HG03575 (cell line): ENCODE results near the gene ATP2A3.

Source experiments
- ATAC-seq: cut with Tn5 transposase; IDR thresholded peaks from one replicate; pipeline ENCODE4 v1.9.1; 2021; ENCODE audit not compliant: unreplicated experiment, insufficient number of reproducible peaks, low FRiP score; ENCODE audit errors: extremely low read depth

Gene ATP2A3

GRCh38 chr17:3977387-3977786 lies 13.2 kb upstream of the ATP2A3 start:
- no peak for ATAC-seq

GRCh38 chr17:3976675-3977171 lies 12.5 kb upstream of the ATP2A3 start:
- ATAC-seq: no peak

GRCh38 chr17:3974980-3975379 lies 10.7 kb upstream of the ATP2A3 start:
- no peak for ATAC-seq

- ATAC-seq: no peak
Measured at GRCh38 chr17:3974138-3974687, 10.0 kb upstream of the ATP2A3 start.

- ATAC-seq: no peak
Measured at GRCh38 chr17:3973495-3974137, 9.4 kb upstream of the ATP2A3 start.

- no peak for ATAC-seq
Measured at GRCh38 chr17:3972931-3973330, 8.7 kb upstream of the ATP2A3 start.

GRCh38 chr17:3972281-3972731 lies 8.1 kb upstream of the ATP2A3 start:
- no peak for ATAC-seq

- ATAC-seq: no peak
Measured at GRCh38 chr17:3970668-3971067, 6.4 kb upstream of the ATP2A3 start.

- ATAC-seq: no peak
Measured at GRCh38 chr17:3969963-3970362, 5.7 kb upstream of the ATP2A3 start.

- ATAC-seq: no peak
Measured at GRCh38 chr17:3968886-3969524, 4.8 kb upstream of the ATP2A3 start.

GRCh38 chr17:3968015-3968414 lies 3.8 kb upstream of the ATP2A3 start:
- ATAC-seq: no peak

- ATAC-seq: no peak
Measured at GRCh38 chr17:3966720-3967363, 2.6 kb upstream of the ATP2A3 start.

GRCh38 chr17:3965118-3965800 lies 1.0 kb upstream of the ATP2A3 start:
- ATAC-seq: no peak

- no peak for ATAC-seq
Measured at GRCh38 chr17:3963237-3964201, 718 bp downstream of the ATP2A3 start.

GRCh38 chr17:3962965-3963236 lies 1.3 kb downstream of the ATP2A3 start:
- ATAC-seq: no peak

- no peak for ATAC-seq
Measured at GRCh38 chr17:3962217-3962964, 1.8 kb downstream of the ATP2A3 start.

- ATAC-seq: no peak
Measured at GRCh38 chr17:3961564-3962047, 2.6 kb downstream of the ATP2A3 start.

- ATAC-seq: no peak
Measured at GRCh38 chr17:3960764-3961163, 3.5 kb downstream of the ATP2A3 start.
